Measurements from ENCODE around the gene ETV1. TPM values are rescaled to one million over a fixed set of nuclear protein-coding genes. Genes with fewer than 3 reads are reported as not detected.

The ETV1 gene
- polyA plus RNA-seq, 1 donor from 2014 or later: 1.5 TPM

- Histone ChIP-seq H3K9ac (ENCODE audit: low read length) (no peak overlapping the region), H3K79me2 (replicated peaks; ENCODE audit: insufficient read depth, low read length) (no peaks in the 10 kb centered on the region), H4K20me1 (ENCODE audit: insufficient read depth) (no peaks in the 10 kb centered on the region), H3K9me3 (ENCODE audit: low read length) (no peaks in the 10 kb centered on the region), H3K36me3 (ENCODE audit: insufficient read depth, low read length) (no peaks in the 10 kb centered on the region), H3K4me3 (ENCODE audit: low read length) (no peak overlapping the region), H3K27ac (ENCODE audit: low read length) (no peak overlapping the region), H3K27me3 (ENCODE audit: insufficient read depth, low read depth, low read length) (no peaks in the 10 kb centered on the region), H3F3A (ENCODE audit: insufficient read depth, low read length, poor library complexity, severe bottlenecking) (no peaks in the 10 kb centered on the region), H3K4me2 (ENCODE audit: low read length) (no peak overlapping the region), H3K9me2 (ENCODE audit: insufficient read depth, low read length) (no peaks in the 10 kb centered on the region), H2AFZ (ENCODE audit: low read depth, low read length) (no peak overlapping the region)
- TF ChIP-seq EZH2 (IDR thresholded peaks at IDR 0.05; ENCODE audit: borderline replicate concordance, insufficient read depth, low read length, poor library complexity, severe bottlenecking) (no peak), RAD21 (conservative IDR thresholded peaks at IDR 0.05) (no peak), EP300 (conservative IDR thresholded peaks at IDR 0.05; ENCODE audit: poor library complexity, severe bottlenecking) (no peak), MXI1 (conservative IDR thresholded peaks at IDR 0.05; ENCODE audit: poor library complexity, severe bottlenecking) (no peak), POLR2AphosphoS5 (IDR thresholded peaks at IDR 0.05) (no peak), TAF1 (IDR thresholded peaks at IDR 0.05; ENCODE audit: low read depth) (no peak), SMC3 (conservative IDR thresholded peaks at IDR 0.05; ENCODE audit: poor library complexity) (no peak), REST (IDR thresholded peaks at IDR 0.05; ENCODE audit: borderline replicate concordance) (no peak)
- TF ChIP-seq, protein P1, sequence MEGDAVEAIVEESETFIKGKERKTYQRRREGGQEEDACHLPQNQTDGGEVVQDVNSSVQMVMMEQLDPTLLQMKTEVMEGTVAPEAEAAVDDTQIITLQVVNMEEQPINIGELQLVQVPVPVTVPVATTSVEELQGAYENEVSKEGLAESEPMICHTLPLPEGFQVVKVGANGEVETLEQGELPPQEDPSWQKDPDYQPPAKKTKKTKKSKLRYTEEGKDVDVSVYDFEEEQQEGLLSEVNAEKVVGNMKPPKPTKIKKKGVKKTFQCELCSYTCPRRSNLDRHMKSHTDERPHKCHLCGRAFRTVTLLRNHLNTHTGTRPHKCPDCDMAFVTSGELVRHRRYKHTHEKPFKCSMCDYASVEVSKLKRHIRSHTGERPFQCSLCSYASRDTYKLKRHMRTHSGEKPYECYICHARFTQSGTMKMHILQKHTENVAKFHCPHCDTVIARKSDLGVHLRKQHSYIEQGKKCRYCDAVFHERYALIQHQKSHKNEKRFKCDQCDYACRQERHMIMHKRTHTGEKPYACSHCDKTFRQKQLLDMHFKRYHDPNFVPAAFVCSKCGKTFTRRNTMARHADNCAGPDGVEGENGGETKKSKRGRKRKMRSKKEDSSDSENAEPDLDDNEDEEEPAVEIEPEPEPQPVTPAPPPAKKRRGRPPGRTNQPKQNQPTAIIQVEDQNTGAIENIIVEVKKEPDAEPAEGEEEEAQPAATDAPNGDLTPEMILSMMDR (IDR thresholded peaks at IDR 0.05; ENCODE audit: poor library complexity, severe bottlenecking): no peak
Measured at GRCh38 chr7:13897819-13898218, 91.6 kb downstream of the ETV1 start.

- Histone ChIP-seq H3K79me2 (replicated peaks; ENCODE audit: insufficient read depth, low read length) (no peaks in the 10 kb centered on the region), H3K9ac (ENCODE audit: low read length) (no peak overlapping the region), H3K36me3 (ENCODE audit: insufficient read depth, low read length) (no peaks in the 10 kb centered on the region), H3K4me2 (ENCODE audit: low read length) (no peak overlapping the region), H3K27ac (ENCODE audit: low read length) (no peak overlapping the region), H3K27me3 (ENCODE audit: insufficient read depth, low read depth, low read length) (no peaks in the 10 kb centered on the region), H4K20me1 (ENCODE audit: insufficient read depth) (no peaks in the 10 kb centered on the region), H3K9me2 (ENCODE audit: insufficient read depth, low read length) (no peaks in the 10 kb centered on the region), H3F3A (ENCODE audit: insufficient read depth, low read length, poor library complexity, severe bottlenecking) (no peaks in the 10 kb centered on the region), H3K4me3 (ENCODE audit: low read length) (no peak overlapping the region), H3K9me3 (ENCODE audit: low read length) (no peaks in the 10 kb centered on the region), H2AFZ (ENCODE audit: low read depth, low read length) (no peak overlapping the region)
- TF ChIP-seq POLR2AphosphoS5 (IDR thresholded peaks at IDR 0.05): no peak
- no peak for TF ChIP-seq MXI1 (conservative IDR thresholded peaks at IDR 0.05; ENCODE audit: poor library complexity, severe bottlenecking)
- no peak for TF ChIP-seq RAD21 (conservative IDR thresholded peaks at IDR 0.05)
- TF ChIP-seq REST (IDR thresholded peaks at IDR 0.05; ENCODE audit: borderline replicate concordance): no peak
- TF ChIP-seq, protein P1 (IDR thresholded peaks at IDR 0.05; ENCODE audit: poor library complexity, severe bottlenecking): no peak
- TF ChIP-seq EZH2 (IDR thresholded peaks at IDR 0.05; ENCODE audit: borderline replicate concordance, insufficient read depth, low read length, poor library complexity, severe bottlenecking): no peak
- TF ChIP-seq EP300 (conservative IDR thresholded peaks at IDR 0.05; ENCODE audit: poor library complexity, severe bottlenecking): no peak
- TF ChIP-seq TAF1 (IDR thresholded peaks at IDR 0.05; ENCODE audit: low read depth): no peak
- TF ChIP-seq SMC3 (conservative IDR thresholded peaks at IDR 0.05; ENCODE audit: poor library complexity): no peak
Measured at GRCh38 chr7:13894954-13895353, 94.5 kb downstream of the ETV1 start.

All from neural cell (in vitro differentiated cells).